Stromal cell of bone marrow (primary cell): Measurements from ENCODE around the gene TPBG.
A peak's percentile ranks its signal among the peaks of the same experiment; 100 is the strongest.
"Not testable (repeated sequence)": the region's sequence is repeated elsewhere in the genome, so short reads cannot be mapped to it uniquely, and the experiment has no call there.

Experiments used
- DNase-seq: peaks from one replicate; pipeline ENCODE4 v3.0.0-alpha.2; 2012; ENCODE audit warnings: low read depth

Gene TPBG

DNA sequence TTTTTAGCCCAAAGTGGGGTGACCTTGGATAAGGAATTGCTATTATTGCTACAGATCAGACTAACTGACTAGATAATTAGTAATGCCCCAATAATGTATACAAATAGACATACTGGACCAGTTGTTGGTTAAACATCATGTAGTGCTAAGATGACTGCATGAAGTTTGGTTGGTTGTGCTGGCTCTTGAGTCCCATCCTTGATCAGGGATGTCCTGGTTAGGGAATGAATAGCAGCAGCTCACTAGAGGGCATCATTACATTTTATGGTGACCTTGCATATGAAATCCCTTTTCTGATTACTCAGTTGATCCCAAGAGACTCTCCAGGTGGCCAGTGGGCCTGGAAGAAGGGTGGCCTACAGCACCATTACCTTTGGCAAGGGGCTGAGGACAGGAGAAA, 10.9 kb downstream of the TPBG start:
- DNase-seq: no peak

DNA sequence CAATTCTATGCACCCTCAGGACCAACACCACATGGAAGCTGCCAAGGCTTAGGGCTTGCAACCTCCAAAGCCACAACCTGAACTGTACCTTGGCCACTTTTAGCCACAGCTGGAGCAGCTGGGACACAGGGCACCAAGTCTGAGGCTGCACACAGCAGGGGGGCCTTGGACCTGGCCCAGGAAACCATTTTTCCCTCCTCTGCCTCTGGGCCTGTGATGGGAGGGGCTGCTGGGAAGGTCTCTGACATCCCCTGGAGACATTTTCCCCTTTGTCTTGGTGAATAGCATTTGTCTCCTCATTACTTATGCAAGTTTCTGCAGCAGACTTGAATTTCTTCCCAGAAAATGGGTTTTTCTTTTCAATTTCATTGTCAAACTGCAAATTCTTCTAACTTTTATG, 13.0 kb downstream of the TPBG start:
- DNase-seq: no peak

DNA sequence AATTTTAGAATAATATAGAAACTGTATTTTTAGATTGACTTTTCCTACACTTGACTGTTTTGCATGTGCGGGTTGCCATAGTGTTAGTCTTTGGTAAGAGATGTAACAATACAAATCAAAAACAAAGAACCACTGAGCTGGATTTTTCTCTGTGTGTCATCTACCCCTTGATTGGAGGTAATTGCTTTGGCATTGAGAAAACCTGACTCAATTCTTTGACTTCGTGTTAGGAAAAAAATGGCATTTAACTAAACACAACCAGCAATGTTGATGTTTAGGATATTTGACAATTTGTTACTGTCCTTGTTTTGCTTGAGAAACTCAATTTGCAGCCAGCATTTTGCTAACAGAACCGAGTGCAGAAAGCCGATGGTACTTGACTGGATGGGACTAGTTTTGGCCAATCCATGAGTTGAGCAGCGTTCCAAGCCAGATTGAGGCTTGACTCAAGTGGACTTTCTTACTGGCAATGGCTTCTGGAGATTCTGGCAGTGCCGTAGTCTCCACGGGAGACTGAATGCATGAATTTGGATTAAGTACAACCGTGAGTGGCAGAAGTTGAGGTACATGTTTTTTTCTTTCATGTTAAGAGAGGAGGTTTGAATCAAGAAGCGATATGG, 17.1 kb downstream of the TPBG start:
- no peak for DNase-seq

DNA sequence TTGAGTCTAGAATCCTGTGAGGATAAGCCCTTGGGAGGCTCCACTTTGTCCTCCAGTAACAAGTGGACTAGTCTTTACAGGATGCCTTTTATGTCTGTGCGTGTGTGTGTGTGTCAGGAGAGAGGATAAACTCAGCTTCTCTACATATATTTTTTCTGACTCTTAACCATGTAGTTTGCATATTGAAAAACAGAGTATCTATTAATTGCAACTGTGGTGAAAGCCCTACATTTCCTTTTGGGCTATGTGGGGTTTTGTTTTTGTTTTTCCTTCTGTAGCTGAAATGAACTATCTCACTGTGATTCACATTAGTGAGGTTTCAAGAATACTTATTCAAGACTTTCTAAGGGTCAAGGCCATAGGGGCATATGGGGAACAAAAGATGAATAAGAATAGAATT, 17.7 kb downstream of the TPBG start:
- no peak for DNase-seq

DNA sequence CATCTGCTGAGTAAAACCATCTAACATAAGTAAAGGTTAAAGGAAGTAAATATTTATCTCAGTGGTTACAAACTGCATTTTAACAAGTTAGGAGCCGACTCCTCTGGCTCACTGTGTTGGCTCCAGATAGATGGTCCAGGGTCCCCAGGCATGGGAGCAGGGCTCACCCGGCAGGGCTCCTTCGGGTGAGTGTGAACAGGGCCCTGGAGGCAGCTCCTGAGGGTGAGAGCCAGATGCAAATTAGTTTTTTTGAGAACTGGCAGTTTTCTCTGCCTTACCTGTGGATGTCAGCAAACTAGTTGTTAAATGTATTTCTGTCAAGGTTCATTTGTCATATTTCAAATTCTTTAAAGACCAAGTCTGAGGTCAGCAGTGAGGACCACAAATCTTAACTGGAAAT, 21.5 kb downstream of the TPBG start:
- DNase-seq: no peak

DNA sequence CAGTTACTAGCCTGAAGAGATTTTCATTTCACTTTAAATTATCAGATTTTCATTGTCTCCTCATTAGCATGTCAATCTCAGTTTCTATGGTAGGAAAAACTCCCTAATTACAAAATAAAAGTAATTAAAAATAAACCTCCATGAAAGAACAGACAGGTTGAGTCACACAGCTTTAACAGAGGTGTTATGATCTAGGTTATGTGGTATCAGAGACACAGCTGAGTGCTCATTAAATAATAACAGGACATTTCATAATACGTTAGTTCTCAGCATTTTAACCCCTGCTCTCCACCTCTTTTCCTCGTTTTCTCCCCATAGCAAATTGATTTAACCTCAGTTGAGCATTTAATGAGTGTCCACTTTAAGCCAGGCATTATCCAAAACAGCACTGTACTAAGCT, 21.9 kb downstream of the TPBG start:
- no peak for DNase-seq

DNA sequence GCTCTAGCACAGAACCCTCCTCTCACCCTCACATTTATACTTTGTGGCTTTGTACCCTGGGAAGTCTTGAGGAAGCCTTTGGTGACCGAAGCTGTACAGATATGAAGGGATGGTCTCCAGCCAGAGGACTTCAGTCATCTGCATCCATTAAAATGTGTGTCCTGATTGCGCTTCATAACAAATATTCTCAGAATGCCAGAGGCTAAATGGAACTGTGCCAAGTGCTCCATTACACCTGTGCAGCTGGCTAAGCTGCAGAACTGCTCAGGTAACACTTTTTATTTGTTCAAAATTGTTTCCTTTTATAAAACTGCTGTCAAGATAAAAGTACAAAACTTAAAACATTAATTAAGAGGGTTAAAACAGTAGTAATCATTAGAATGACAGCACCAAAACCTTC, 22.3 kb downstream of the TPBG start:
- DNase-seq: no peak

DNA sequence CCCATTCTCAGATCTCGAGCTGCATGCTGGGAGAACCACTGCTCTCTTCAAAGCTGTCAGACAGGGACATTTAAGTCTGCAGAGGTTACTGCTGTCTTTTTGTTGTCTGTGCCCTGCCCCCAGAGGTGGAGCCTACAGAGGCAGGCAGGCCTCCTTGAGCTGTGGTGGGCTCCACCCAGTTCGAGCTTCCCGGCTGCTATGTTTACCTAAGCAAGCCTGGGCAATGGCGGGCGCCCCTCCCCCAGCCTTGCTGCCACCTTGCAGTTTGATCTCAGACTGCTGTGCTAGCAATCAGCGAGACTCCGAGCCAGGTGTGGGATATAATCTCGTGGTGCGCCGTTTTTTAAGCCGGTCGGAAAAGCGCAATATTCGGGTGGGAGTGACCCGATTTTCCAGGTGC, 31.2 kb downstream of the TPBG start:
- DNase-seq: not testable (repeated sequence)

DNA sequence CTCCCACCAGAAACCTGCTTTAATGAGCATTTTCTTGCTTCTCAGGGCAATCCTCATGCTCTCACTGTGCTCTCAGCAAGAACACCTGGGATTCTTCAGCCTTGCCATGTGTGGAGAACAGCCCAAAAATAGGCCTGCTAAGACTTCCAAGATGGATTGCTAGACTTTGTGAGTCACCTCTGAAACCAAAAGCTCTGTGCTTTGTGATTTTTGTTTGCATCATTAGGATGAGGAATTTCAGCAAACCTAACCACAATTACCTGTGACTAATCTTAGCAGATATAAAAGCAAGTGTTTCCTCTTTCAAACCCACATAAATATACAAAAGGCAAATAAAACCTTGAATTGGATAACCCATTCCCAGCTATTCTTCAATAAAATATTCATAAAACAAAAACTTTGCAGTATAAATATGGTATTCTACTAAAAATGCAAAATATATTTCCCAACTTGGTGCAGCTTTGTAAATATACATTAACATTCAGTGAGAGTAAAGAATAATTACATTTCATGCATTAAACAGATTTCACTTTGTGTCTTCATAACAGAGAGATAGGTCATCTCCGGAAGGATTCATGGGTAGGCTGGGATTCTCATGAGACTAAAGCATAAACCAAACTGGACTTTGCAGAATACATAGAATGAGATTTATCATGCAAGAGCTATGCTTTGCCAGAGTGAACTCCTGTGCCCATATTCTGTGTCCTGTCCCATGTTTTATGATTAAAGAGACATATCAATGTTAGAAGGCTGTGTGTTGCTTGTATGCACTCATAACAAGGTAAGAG, 33.5 kb downstream of the TPBG start:
- peak; percentile 73 for DNase-seq

DNA sequence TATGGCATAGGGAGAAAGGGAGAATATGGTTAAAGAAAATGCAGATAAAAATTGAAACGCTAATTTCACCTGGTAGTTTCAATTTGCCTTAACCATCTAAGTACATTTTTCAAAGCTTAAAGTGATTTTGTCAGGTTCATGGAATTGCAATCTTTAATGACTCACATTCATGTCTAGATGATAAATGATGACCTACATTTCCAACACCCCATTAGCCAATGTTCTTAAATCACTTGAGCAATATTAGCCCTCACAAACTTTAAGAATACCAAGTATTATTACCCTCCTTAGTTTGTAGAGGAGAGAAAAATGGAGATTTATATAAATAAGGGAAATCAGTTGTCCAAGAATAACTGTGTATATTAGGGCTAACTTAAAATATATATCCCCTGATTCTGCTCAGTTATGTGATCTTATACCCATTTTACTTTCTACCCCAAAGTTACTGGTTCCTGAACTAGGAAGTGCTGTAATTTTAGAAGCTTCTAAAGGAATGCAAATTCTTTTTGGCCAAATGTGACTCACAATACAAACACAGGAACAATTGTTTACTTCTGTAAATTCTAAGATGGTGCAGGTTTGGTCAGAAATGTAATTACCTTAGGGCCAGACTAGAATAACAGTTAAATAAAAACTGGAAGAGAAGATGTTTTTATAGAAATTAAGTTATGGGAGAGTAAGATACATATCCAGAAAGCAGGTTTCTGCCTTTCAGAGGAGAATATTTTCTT, 34.5 kb downstream of the TPBG start:
- no peak for DNase-seq

DNA sequence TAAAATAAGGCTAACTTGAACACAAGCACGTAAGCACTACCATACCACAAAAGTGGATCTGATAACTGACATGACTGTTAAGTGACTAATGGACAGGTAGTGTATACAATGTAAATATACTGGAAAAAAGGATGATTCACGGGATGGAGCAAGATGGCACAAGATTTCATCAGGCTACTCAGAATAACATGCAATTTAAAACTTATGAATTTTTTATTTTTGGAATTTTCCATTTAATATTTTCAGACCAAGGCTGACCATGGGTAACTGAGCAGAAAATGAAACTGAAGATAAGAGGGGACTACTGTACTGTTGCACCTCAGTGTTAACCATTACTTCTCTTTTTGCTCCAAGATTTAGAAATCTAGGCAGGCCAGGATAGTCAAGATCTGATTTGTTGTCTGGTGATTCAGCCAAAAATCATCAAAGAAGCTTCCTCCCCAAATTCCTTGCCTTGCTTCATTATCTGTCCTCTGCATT, 45.4 kb downstream of the TPBG start:
- DNase-seq: no peak

DNA sequence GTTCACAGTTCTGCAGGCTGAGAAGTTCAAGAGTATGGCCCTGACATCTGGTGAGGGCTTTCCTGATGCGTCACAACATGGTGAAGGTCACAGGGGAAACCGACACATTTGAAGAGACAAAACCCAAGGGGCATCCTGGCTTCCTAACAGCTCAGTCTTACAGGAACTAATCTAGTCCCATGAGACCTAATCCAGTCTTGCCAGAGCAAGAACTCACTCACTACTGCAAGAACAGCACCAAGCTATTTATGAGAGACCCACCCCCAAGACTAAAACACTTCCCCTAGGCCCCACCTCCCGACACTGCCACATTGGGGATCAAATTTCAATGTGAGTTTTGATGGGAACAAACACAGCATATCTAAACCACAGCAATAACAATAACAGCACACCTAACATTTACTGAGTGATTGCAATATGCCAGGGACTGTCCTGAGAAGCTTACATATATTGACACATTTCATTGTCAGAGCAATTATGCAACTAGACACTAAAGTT, 46.6 kb downstream of the TPBG start:
- DNase-seq: peak; percentile 45

DNA sequence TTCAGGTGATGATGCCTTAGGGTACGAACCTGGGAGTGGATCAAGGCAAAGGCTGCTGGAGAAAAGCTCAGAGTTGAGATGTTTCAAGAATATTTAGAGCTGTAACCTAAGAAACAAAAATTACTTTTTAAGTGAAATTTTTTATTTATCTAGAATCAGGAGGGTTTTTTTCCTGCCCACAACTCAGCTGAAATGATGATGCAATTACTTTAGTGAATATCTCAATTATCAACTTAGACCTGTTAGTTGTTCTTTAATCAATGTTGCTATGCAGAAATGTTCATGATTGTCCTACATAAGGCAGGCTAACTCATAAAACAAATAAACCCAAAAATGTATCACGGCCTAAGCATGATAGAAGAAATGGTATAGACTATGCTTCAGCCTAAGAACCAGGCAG, 50.3 kb downstream of the TPBG start:
- DNase-seq: no peak

DNA sequence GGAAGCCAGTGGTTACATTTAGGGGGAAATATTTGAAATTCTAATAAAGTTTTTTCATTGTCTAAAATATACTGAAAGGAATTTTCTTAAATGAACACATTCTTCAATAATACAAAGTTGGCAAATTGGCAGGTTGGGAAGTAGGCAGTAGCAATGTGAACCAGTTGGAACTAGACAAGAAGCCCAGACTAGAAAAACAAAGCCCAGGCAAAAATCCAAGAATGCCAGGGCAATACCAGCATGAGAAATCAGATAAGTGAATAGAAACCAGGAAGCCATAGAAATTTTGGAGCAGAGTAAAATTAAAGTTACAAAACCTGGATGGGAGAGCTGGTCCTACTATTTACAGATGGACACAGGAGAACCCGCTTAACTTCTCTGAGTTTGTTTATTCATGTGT, 52.2 kb downstream of the TPBG start:
- DNase-seq: no peak

DNA sequence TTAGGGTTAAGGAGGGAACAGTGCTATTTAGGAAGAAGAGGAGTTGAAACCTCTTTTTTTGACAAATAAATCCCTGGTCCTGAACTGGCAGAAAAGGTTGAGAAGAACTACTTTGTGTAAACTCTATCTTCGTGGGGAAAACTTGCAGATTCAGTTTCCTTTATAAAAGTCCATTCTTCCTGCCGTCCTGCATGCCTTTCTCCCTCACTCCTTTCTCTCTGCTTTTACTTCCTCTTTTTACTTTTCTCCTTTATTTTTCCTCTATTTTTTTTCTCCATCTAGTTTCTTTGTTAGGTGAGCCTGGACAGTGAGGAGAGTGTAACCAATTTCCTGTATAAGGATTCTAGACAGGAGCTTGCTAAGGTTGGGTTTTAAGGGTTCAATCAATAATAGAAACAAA, 52.7 kb downstream of the TPBG start:
- no peak for DNase-seq
